PC-3 (cell line): Measurements from ENCODE around the gene ANKS1A. TPM values are rescaled to one million over a fixed set of nuclear protein-coding genes. Genes with fewer than 3 reads are reported as not detected.

Source experiments
- ATAC-seq: fragments of 200-7000 bp; cut with Tn5 transposase; 2 replicates; pipeline ENCODE4 v1.9.1; 2020; ENCODE audit warnings: mild to moderate bottlenecking, moderate library complexity
- BruUV-seq: library from RNA; stranded (reverse); fragments of 400-500 nt; replicated peaks from 2 replicates; lab custom pipeline; 2021; lab: Mats Ljungman, UMichigan
- CTCF ChIA-PET: fragments of 300-600 bp; sonication (Branson Sonifier 250); formaldehyde crosslinking; loops from one replicate; lab custom pipeline; 2022; ENCODE audit warnings: antibody characterized with exemption; lab: Charles Lee
- POLR2A ChIA-PET: fragments of 300-600 bp; sonication (Branson Sonifier 250); formaldehyde crosslinking; loops from one replicate; lab custom pipeline; 2022; ENCODE audit warnings: antibody characterized with exemption; ENCODE audit not compliant: unreplicated experiment; lab: Charles Lee
- DNase-seq: peaks from one replicate; pipeline ENCODE4 v3.0.0-alpha.2; 2015
- H2AFZ ChIP-seq: fragments of 300-600 bp; sonication (generic); 2 replicates; pipeline ENCODE4 v1.6.0; 2016; ENCODE audit warnings: antibody characterized with exemption, low read length
- H3F3A ChIP-seq: fragments of 300-600 bp; sonication (generic); one replicate; pipeline ENCODE4 v1.6.0; 2017; ENCODE audit warnings: antibody characterized with exemption, low read length, control low read depth, mild to moderate bottlenecking; ENCODE audit not compliant: unreplicated experiment
- H3K27ac ChIP-seq: fragments of 300-600 bp; sonication (generic); 2 replicates; pipeline ENCODE4 v1.5.1; 2016; ENCODE audit warnings: mild to moderate bottlenecking, low read length
- H3K27me3 ChIP-seq: fragments of 300-600 bp; sonication (generic); 2 replicates; pipeline ENCODE4 v1.6.1; 2016; ENCODE audit warnings: low read length, mixed read lengths
- H3K36me3 ChIP-seq: fragments of 300-600 bp; sonication (generic); 2 replicates; pipeline ENCODE4 v1.6.1; 2016; ENCODE audit warnings: low read depth, mixed run types, low read length, mixed read lengths
- H3K4me1 ChIP-seq: fragments of 300-600 bp; sonication (generic); 2 replicates; pipeline ENCODE4 v1.5.1; 2016; ENCODE audit warnings: low read length; ENCODE audit not compliant: insufficient read depth
- H3K4me2 ChIP-seq: fragments of 300-600 bp; sonication (generic); 2 replicates; pipeline ENCODE4 v1.6.0; 2016; ENCODE audit warnings: low read length
- H3K4me3 ChIP-seq: fragments of 300-600 bp; sonication (generic); 2 replicates; pipeline ENCODE4 v1.5.1; 2016; ENCODE audit warnings: mild to moderate bottlenecking, low read length, mixed read lengths
- H3K79me2 ChIP-seq: fragments of 300-600 bp; sonication (generic); 2 replicates; pipeline ENCODE4 v1.6.1; 2017; ENCODE audit warnings: low read length, mixed read lengths
- H3K9ac ChIP-seq: fragments of 300-600 bp; sonication (generic); 2 replicates; pipeline ENCODE4 v1.6.0; 2016; ENCODE audit warnings: mild to moderate bottlenecking, low read length
- H3K9me2 ChIP-seq: fragments of 300-600 bp; sonication (generic); replicated peaks from 2 replicates; pipeline ENCODE4 v1.6.1; 2016; ENCODE audit warnings: mixed run types, low read length, mixed read lengths
- H3K9me3 ChIP-seq: fragments of 300-600 bp; sonication (generic); 2 replicates; pipeline ENCODE4 v1.6.1; 2016; ENCODE audit warnings: low read length, mixed read lengths
- H4K20me1 ChIP-seq: fragments of 300-600 bp; sonication (generic); 2 replicates; pipeline ENCODE4 v1.6.1; 2016; ENCODE audit warnings: low read length, mixed read lengths
- EZH2 ChIP-seq: fragments of 300-600 bp; sonication (generic); IDR thresholded peaks from one replicate; pipeline ENCODE4 v1.6.1; 2017; ENCODE audit warnings: antibody characterized with exemption, mild to moderate bottlenecking, low read length; ENCODE audit not compliant: unreplicated experiment
- EZH2phosphoT487 ChIP-seq: fragments of 300-600 bp; sonication (generic); IDR thresholded peaks from 2 replicates; pipeline ENCODE4 v1.6.1; 2018; ENCODE audit warnings: mild to moderate bottlenecking, antibody characterized with exemption, low read length, borderline replicate concordance
- intact Hi-C: fragments of 100-400 bp; cut with micrococcal nuclease; formaldehyde crosslinking; loops from 2 replicates; pipeline ENCODE4 v1.9.0; 2023
- total RNA-seq: library from RNA; depleted of rRNA; stranded (reverse); fragments of >200 nt; gene quantifications from 2 replicates; pipeline ENCODE4 v1.2.3, GENCODE V29; 2014
- TF ChIP-seq, protein P1 (sequence below): fragments of 300-600 bp; sonication (generic); conservative IDR thresholded peaks from 2 replicates; pipeline ENCODE4 v1.5.1; 2017; ENCODE audit warnings: antibody characterized with exemption, low read depth, mild to moderate bottlenecking, low read length

Gene ANKS1A
- total RNA-seq, 1 experiment from 2014 or later, result 18.8 TPM

DNA sequence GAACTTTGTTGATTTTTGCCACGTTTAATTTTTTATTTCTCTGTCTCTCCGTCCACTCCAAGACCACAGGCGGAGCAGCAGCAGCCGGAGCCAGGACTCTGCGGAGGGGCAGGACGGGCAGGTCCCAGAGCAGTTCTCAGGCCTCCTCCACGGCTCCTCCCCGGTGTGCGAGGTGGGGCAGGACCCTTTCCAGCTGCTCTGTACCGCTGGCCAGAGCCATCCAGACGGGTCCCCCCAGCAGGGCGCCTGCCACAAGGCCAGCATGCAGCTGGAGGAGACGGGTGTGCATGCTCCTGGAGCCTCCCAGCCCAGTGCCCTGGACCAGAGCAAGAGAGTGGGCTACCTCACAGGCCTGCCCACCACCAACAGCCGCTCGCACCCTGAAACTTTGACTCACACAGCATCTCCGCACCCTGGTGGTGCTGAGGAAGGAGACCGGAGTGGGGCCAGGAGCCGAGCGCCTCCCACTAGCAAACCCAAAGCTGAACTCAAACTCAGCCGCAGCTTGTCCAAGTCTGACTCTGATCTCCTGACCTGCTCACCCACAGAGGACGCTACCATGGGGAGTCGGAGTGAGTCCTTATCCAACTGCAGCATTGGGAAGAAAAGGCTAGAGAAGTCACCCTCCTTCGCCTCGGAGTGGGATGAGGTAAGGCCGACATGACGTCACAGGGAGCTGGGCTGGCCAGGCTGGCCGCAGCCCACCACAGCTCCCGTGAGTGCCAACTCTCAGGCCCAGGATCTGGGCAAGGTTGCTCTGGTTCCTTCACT, 128.5 kb downstream of the ANKS1A start:
- POLR2A ChIA-PET, result no interaction called here

DNA sequence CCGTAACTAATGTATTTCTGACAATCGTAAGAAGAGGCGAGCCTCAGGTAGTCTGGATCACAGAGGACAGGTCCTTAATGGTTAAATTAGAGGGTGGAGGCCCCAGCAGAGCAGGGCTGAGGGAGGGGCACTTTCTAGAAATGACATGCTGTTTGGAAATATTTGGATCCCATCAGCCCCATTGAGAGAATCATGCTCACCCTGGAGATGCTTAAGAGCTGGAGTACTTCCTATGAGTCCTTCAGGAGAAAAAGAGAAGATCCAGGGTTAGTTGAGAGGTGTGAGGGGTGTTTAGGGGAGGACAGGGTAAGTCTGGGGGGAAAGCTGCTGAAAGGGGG, 129.1 kb downstream of the ANKS1A start:
- H3K36me3 ChIP-seq, result 0 out of 2 replicates have a peak, but pooled peaks cover 7% of the 10 kb centered on the region

More for the DNA sequence above, 128.5 kb downstream of the ANKS1A start:
- no TSS peak for BruUV-seq
- H3K79me2 ChIP-seq, result no peaks in the 10 kb centered on the region
- H4K20me1 ChIP-seq, result no peaks in the 10 kb centered on the region
- CTCF ChIA-PET, result no interaction called here
- no peak overlapping the region for H2AFZ ChIP-seq
- no peak for TF ChIP-seq EZH2
- no peak for TF ChIP-seq EZH2phosphoT487
- TF ChIP-seq, protein P1, sequence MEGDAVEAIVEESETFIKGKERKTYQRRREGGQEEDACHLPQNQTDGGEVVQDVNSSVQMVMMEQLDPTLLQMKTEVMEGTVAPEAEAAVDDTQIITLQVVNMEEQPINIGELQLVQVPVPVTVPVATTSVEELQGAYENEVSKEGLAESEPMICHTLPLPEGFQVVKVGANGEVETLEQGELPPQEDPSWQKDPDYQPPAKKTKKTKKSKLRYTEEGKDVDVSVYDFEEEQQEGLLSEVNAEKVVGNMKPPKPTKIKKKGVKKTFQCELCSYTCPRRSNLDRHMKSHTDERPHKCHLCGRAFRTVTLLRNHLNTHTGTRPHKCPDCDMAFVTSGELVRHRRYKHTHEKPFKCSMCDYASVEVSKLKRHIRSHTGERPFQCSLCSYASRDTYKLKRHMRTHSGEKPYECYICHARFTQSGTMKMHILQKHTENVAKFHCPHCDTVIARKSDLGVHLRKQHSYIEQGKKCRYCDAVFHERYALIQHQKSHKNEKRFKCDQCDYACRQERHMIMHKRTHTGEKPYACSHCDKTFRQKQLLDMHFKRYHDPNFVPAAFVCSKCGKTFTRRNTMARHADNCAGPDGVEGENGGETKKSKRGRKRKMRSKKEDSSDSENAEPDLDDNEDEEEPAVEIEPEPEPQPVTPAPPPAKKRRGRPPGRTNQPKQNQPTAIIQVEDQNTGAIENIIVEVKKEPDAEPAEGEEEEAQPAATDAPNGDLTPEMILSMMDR, result no peak
- H3K27ac ChIP-seq, result no peak overlapping the region
- intact Hi-C loops, result no loop called here
- H3K4me2 ChIP-seq, result no peak overlapping the region
- no peaks in the 10 kb centered on the region for H3K27me3 ChIP-seq
- H3K4me3 ChIP-seq, result no peak overlapping the region
- no peaks in the 10 kb centered on the region for H3K9me2 ChIP-seq
- no peak overlapping the region for H3K9ac ChIP-seq
- DNase-seq (no peak), ATAC-seq (no peak)
- H3K9me3 ChIP-seq, result no peaks in the 10 kb centered on the region
- peaks cover 20% of the 10 kb centered on the region for H3K4me1 ChIP-seq
- H3F3A ChIP-seq, result no peaks in the 10 kb centered on the region
- H3K36me3 ChIP-seq, result 0 out of 2 replicates have a peak, but pooled peaks cover 7% of the 10 kb centered on the region

More for the DNA sequence above, 129.1 kb downstream of the ANKS1A start:
- no peaks in the 10 kb centered on the region for H3K79me2 ChIP-seq
- no peaks in the 10 kb centered on the region for H3K27me3 ChIP-seq
- ATAC-seq (no peak), DNase-seq (no peak)
- intact Hi-C loops, result no loop called here
- H3K9me3 ChIP-seq, result no peaks in the 10 kb centered on the region
- no peak overlapping the region for H3K4me2 ChIP-seq
- ChIA-PET CTCF (no interaction called here), POLR2A (no interaction called here)
- H3K9me2 ChIP-seq, result no peaks in the 10 kb centered on the region
- no peak overlapping the region for H2AFZ ChIP-seq
- TF ChIP-seq, protein P1, result no peak
- TF ChIP-seq EZH2 (no peak), EZH2phosphoT487 (no peak)
- BruUV-seq, result no TSS peak
- H3K4me1 ChIP-seq, result peaks cover 20% of the 10 kb centered on the region
- H3F3A ChIP-seq, result no peaks in the 10 kb centered on the region
- no peak overlapping the region for H3K9ac ChIP-seq
- no peak overlapping the region for H3K27ac ChIP-seq
- H3K4me3 ChIP-seq, result no peak overlapping the region
- no peaks in the 10 kb centered on the region for H4K20me1 ChIP-seq
